HG03565 (cell line): ENCODE measurements around the gene MDFIC.
A peak's percentile ranks its signal among the peaks of the same experiment; 100 is the strongest.
"Not testable (repeated sequence)": the region's sequence is repeated elsewhere in the genome, so short reads cannot be mapped to it uniquely, and the experiment has no call there.

Experiments used
- ATAC-seq: cut with Tn5 transposase; IDR thresholded peaks from one replicate; pipeline ENCODE4 v1.9.1; 2021; ENCODE audit warnings: mild to moderate bottlenecking, moderate library complexity; ENCODE audit not compliant: unreplicated experiment

MDFIC gene, protein sequence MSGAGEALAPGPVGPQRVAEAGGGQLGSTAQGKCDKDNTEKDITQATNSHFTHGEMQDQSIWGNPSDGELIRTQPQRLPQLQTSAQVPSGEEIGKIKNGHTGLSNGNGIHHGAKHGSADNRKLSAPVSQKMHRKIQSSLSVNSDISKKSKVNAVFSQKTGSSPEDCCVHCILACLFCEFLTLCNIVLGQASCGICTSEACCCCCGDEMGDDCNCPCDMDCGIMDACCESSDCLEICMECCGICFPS

DNA sequence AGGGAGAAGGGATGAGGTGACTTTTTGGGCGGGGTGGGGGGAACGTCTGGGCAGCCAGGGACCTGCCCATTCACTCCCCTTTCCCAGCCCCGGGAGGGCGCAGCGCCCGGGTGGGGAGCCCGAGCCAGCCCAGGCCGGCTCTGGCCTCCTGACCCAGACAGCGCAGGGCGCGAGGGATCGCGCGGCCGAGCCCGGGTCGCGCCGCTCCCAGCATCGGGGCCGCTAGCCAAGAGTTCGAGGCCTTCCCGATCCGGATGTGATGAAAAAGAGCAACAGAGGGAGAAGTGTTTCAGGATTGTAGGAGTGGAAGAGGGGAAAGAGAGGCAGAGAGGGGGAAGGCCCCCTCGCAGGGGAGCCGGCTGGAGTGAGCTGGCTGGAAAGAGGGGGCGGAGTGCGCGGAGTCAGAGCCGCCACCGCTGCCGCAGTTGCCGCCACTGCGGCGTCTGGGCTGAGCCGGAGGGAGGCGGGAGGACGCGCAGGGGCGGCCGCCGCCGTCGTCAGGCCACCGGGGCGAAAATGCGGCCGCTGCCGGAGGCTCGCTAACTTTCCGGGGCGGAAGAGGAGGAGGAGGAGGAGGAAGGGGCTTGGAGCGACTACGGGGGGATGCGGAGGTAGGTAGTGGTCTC lies at the start of gene MDFIC:
MDFIC (plus strand) TSS at position 69 of the 626 bp plus-strand sequence. CDS start 940 bp downstream, outside the sequence.
- peak; percentile 27 for ATAC-seq

GRCh38 chr7:114874170-114874569 lies 47.7 kb upstream of the MDFIC start:
- ATAC-seq, result no peak

GRCh38 chr7:114875186-114875585 lies 46.7 kb upstream of the MDFIC start:
- no peak for ATAC-seq

DNA sequence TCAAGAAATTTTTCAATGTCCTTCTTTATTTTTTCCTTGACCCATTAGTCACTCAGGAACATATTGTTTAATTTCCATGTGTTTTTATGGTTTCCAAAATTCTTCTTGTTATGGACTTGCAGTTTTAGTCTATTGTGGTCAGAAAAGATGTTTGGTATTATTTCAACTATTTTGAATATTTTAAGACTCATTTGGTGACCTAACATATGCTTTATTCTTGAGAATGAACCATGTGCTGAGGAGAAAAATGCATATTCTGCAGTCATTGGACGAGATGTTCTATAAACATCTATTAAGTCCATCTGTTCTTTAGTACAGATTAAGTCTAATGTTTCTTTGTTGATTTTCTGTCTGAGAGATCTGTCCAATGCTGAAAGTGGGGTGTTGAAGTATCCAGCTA lies 42.3 kb upstream of the MDFIC start:
- no peak for ATAC-seq

DNA sequence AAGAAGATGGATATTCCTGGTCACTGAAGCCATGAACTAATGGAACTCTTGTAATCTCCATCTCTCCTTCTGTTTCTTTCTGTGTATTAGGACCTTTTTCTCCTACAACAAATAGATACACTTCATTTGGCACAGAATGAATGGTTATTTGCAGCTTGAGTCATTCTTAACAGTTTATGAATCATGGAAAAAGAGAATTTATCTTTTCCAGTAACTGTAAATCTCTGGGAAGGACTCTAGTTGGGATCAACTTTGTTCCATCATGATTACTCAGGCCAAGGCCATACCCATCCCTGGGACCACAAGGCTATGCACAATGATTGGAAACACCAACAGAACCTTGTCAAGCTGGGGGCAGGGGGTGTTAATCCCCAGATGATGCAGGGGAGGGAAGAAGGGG lies 36.1 kb upstream of the MDFIC start:
- ATAC-seq, result no peak

GRCh38 chr7:114886241-114886640 lies 35.7 kb upstream of the MDFIC start:
- ATAC-seq, result no peak

DNA sequence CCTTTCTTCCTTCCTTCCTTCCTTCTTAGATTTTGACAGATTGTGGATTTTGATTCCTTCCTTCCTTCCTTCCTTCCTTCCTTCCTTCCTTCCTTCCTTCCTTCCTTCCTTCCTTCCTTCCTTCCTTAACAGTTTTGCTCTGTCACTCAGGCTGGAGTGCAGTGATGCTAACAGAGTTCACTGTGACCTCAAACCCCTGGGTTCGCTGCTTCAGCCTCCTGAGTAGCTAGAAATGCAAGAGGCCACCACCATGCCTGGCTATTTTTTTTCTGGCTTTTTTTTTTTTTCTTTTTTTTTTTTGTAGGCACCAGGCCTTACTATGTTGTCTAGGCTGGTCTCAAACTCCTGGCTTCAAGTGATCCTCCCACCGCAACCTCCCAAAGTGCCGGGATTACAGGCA lies 32.8 kb upstream of the MDFIC start:
- not testable (repeated sequence) for ATAC-seq

DNA sequence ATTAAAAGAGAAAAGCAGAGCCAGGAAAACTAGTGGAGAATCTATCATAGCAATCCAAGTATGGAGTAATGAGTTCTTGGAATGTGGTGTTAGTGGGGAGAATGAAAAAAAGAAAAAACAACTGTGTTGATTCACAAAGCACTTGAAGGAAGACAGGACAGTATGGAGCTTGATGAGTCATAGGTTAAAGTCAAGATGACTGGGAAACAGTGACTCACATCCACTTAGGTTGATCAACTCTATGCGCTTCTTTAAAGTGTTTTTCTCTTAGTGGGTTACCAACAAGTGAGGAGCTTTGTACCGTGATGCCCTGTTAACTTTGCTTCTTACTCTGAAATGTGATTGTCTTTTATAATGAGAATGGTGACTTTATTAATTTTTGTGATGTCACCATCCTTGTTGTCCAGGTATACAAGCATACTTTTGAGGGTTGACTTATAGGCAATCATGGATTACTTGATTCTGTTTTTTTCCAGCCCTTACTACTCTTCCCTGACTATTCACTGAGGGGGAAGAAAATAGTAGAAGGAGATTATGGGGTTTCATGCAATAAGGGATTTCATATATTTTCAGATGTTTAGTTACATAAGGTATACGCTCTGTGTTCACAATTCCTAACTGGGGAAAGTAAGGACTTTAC lies 32.1 kb upstream of the MDFIC start:
- ATAC-seq, result no peak

GRCh38 chr7:114890561-114890960 lies 31.3 kb upstream of the MDFIC start:
- no peak for ATAC-seq

DNA sequence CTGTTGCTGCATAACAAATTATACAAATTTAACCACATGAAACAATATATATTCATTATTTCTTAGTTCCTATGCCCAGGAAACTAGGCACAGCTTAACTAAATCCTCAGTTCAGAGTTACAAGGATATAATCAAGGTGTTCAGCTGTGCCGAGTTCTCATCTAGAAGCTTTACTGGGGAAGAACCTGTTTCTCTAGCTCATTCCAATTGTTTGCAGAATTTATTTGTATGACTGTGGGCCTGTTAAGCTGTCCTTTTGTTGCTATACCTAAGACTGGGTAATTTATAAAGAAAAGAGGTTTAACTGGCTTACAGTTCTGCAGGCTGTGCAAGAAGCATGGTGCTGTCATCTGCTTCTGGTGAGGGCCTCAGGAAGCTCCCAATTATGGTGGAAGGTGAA lies 21.8 kb upstream of the MDFIC start:
- no peak for ATAC-seq

GRCh38 chr7:114901771-114902170 lies 20.1 kb upstream of the MDFIC start:
- no peak for ATAC-seq

GRCh38 chr7:114903131-114903530 lies 18.8 kb upstream of the MDFIC start:
- no peak for ATAC-seq

DNA sequence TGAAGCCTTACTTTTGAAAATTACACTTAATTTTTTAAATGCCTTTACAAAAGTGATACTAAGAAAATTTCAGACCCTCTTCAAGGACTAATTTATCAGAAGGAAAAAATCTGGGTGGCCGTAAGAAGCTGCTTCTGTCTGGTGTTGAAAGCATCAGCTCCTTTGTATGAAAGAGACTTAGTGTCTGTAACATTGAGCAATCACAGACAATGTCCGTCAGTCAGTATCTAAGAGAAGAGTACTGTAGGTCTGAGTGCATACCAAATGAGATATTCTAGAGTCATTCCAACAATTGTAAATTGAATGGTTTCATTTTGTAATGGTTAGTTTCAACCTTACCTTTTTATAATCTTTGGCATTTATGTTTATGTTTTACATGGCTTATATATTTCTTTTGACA lies 11.1 kb upstream of the MDFIC start:
- ATAC-seq, result no peak

DNA sequence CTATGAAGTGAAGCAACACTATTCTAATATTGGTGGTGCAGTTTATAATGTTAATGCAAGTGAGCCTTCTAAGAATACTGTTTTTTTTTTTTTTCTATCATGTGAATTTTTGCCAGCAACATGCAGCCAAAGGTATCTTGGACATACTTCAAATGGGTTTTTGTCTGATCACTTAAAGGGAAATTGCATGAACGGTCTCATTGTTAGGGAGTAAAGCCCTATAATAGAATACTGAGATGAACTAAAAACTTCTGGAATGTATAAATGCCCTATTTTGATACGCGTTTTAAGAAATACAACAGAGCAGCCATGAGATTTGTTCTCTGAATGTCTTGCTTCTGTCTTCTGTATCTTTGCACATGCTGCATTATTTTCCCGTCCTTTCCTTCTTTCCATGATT lies 10.5 kb upstream of the MDFIC start:
- ATAC-seq, result no peak

DNA sequence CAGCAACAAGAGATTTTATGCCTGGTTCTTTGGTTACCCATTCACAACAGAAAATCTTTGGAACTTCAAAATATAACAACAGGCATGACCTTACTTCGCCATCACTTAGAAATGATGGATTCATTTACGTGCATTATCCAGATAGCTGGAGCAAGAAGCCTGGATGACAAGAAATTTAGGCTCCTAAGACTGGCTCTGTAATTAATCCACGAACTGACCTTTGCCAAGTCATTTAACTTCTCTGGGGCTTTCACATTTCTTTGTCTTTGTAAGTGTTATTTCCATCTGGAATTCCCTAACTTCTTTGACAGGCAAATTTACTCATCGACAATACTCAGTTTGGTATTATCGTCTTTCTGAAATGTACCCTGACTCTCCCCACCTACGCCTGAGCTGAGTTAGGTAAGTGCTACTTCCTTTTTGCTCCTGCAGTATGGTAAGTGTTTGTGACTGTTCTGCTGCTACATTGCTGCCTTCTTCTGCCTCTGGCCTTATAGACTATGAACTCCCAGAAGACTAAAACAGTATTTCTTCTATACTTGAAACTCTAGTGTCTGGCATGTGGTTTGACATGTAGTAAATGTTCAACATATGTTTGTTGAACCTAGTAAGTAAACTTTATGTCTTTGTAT lies 5.5 kb upstream of the MDFIC start:
- ATAC-seq, result peak; percentile 94

DNA sequence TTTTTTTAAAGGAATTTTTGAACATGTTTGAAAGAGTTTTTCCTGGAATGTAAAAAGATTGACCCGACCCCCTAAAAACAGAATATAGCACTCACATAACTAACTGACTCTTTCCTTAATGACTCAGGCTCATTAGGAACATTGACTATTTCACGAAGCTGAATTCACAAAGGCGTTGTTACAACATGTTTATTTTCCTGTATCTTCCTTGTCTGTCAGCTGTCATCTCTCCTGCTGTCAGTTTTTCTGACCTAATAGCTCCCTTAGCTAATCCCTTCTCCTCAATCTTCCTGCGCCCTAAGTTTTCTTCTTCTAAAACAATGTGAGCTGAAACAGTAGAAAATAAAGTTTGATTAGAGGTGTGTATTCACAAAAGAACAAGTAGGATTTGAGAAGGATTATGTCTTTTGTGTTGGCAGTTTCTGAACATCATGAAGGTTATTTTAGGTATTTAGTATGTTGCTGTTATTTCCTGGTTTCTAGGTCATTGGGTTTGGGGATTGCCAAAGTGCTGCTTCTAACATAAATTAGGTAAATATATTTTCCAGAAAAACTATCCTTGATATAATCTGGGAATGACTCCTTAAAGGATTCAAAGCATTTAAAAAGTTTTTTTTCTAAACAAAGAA lies 4.6 kb upstream of the MDFIC start:
- ATAC-seq, result no peak

DNA sequence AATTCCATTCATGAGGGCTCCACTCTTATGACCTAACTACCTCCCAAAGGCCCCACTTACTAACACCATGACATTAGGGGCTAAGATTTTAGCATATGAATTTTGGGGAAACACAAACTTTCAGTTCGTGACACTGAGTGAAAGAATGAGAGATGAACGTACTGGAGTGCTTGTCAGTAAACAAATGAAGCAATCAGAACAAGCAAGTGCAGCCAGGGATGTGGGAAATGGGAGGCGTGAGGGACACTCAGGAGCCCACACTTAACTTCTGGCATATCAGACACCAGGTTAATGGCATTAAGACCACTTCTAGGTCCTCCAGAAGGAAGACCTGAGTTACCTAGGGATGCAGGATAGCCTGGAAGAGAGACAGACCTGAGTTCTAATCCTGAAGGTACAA lies 2.3 kb upstream of the MDFIC start:
- ATAC-seq, result no peak

- no peak for ATAC-seq
These were observed 266 bp upstream of the MDFIC start for GRCh38 chr7:114921631-114922025.

DNA sequence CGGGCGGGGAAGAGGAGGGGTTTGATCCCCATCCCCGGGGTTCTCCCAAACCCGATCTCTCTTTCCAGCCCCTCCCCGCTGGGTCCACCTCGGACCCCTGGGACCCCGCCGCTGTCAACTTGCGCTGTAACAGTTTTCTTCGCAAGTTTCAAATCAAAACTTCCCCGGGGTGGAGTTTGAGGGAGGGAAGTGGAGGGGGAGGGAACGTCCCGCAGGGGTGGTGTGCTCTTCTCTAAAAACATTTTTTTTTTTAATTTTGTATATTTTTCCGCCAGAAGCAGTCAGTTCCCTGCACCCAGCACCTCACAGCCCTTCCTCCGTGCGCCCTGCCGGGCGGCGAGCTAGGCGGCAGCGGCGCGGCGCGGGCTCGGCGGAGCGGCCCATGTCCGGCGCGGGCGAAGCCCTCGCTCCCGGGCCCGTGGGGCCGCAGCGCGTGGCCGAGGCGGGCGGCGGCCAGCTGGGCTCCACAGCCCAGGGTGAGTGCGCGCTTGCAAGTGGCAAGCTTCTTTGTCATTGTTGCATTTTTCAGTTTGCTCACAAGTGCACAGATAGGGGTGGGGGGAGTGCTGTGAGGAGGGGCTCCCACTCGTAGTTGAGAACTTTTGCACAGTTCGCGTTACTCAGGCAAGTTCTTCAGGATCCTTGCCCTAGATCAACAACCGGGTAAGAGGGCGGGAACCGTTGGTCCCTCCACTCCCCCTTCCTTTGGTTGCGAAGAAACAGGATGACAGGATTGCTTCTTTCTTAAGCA lies 933 bp downstream of the MDFIC start:
- peak; percentile 14 for ATAC-seq

- ATAC-seq, result no peak
These were observed 1.5 kb downstream of the MDFIC start for GRCh38 chr7:114923403-114923713.
